CD4-positive, alpha-beta T cell treated with Interleukin-17A for 4 hours (primary cell): Measurements from ENCODE around the gene NME5.
A peak's percentile ranks its signal among the peaks of the same experiment; 100 is the strongest.
"Not testable (repeated sequence)": the region's sequence is repeated elsewhere in the genome, so short reads cannot be mapped to it uniquely, and the experiment has no call there.

Source experiments
- DNase-seq: peaks from one replicate; pipeline ENCODE4 v3.0.0-alpha.2; 2020; ENCODE audit warnings: mixed read lengths

The NME5 gene

GRCh38 chr5:138070026-138070425 is 69.2 kb downstream of the NME5 start:
- not testable (repeated sequence) for DNase-seq

GRCh38 chr5:138068742-138069600 is 70.3 kb downstream of the NME5 start:
- DNase-seq = peak; percentile 84

- no peak for DNase-seq
Observed at GRCh38 chr5:138067945-138068344, 71.3 kb downstream of the NME5 start.
